Measurements from ENCODE around the gene CNTN1.

DNA sequence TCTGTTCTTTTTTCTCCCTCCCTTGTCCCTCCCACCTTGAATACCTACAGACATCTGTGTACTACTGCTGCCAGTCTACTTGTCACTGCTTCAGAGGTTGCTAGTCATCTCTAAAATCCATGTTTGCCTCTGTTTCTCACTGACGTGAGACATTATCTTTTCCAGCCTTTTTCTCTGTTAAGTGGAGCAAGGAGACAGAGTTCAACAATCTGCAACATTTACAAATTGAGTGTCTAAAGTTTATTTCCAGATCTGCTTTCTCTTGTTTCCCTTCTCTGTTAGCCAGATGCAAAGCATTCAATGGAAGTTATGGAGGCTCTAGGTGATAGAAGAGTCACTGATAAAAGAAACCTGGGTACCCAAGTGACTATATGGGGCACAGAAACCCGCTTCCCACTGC is 47.5 kb upstream of the CNTN1 start:
- no peak for TF ChIP-seq POLR2A (IDR thresholded peaks at IDR 0.05; ENCODE audit: low read length)
- no peak for TF ChIP-seq GATA1 (IDR thresholded peaks at IDR 0.05; ENCODE audit: low read depth, low read length)
